Measurements from ENCODE around the gene SIRPA. TPM values are rescaled to one million over a fixed set of nuclear protein-coding genes. Genes with fewer than 3 reads are reported as not detected.

SIRPA gene
- total RNA-seq, 1 experiment from 2014 or later = 12.8 TPM

DNA sequence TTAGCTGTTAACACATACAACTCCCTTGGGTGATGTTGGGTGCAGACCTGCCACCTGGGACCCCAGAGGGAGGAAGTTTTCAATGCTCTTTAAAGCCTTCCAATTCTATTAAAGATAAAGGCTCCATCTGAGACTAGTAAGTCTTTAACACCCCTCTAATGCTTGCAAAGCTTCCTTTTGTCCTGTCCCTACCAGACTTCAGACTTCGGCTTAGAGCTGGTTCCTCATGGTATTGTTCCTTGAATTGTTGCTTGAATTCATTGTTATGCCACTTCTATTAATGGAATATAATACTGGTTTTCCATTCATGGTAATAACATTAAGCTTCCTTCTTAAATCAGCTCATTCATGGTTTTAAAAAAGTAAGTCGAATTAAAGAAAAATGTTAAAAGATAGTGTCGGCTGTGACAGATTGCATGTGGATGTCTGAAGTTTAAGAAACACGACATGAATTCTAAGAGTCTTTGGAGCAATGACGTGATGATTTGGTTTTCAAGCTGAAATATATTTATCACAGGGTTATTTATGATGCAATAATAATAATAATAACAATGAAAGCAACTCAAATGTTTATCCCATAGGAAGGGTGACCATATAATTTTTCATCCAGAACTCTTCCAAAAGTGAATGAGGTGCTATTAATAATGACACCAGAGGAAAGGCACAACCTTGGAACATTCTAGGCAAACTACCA is 76.8 kb downstream of the SIRPA start:
- Histone ChIP-seq H3K9ac (ENCODE audit: low read length) (no peak overlapping the region), H2AFZ (ENCODE audit: low read length) (no peak overlapping the region), H3F3A (ENCODE audit: low read length, unreplicated experiment) (no peaks in the 10 kb centered on the region), H3K79me2 (ENCODE audit: low read length) (no peaks in the 10 kb centered on the region), H3K27me3 (ENCODE audit: low read length) (peaks cover 80% of the 10 kb centered on the region), H3K4me3 (ENCODE audit: low read length) (no peak overlapping the region), H3K9me2 (replicated peaks; ENCODE audit: low read length) (no peaks in the 10 kb centered on the region), H3K4me1 (ENCODE audit: insufficient read depth, low read length) (no peaks in the 10 kb centered on the region), H3K9me3 (ENCODE audit: low read length) (no peaks in the 10 kb centered on the region), H3K27ac (ENCODE audit: low read length) (no peak overlapping the region), H3K36me3 (ENCODE audit: low read depth, low read length) (no peaks in the 10 kb centered on the region), H4K20me1 (ENCODE audit: low read length) (no peaks in the 10 kb centered on the region), H3K4me2 (ENCODE audit: low read length) (no peak overlapping the region)
- ChIA-PET POLR2A (ENCODE audit: unreplicated experiment) (interaction anchor here (0.6 kb wide), 1 partner anchor 16 kb away, joined by 4 read pairs; no protein-coding TSS in a partner anchor), CTCF (no interaction called here)
- TF ChIP-seq EZH2 (IDR thresholded peaks at IDR 0.05; ENCODE audit: low read length, unreplicated experiment) = no peak
- TF ChIP-seq EZH2phosphoT487 (IDR thresholded peaks at IDR 0.05; ENCODE audit: borderline replicate concordance, low read length) = no peak
- TF ChIP-seq CTCF (conservative IDR thresholded peaks at IDR 0.05; ENCODE audit: low read depth, low read length) = no peak
- ATAC-seq (no peak), DNase-seq (no peak)
- BruUV-seq (replicated peaks) = no TSS peak
- intact Hi-C loops (cut with micrococcal nuclease) = no loop called here

GRCh38 chr20:1973601-1974440 is 78.6 kb downstream of the SIRPA start:
- H3K27me3 ChIP-seq (ENCODE audit: low read length) = peaks cover 78% of the 10 kb centered on the region

More at GRCh38 chr20:1973601-1974440, 78.6 kb downstream of the SIRPA start:
- no peaks in the 10 kb centered on the region for H4K20me1 ChIP-seq (ENCODE audit: low read length)
- no peak overlapping the region for H3K4me3 ChIP-seq (ENCODE audit: low read length)
- H3F3A ChIP-seq (ENCODE audit: low read length, unreplicated experiment) = no peaks in the 10 kb centered on the region
- no peak overlapping the region for H3K9ac ChIP-seq (ENCODE audit: low read length)
- no peaks in the 10 kb centered on the region for H3K79me2 ChIP-seq (ENCODE audit: low read length)
- no peaks in the 10 kb centered on the region for H3K4me1 ChIP-seq (ENCODE audit: insufficient read depth, low read length)
- DNase-seq (no peak), ATAC-seq (no peak)
- H3K9me2 ChIP-seq (replicated peaks; ENCODE audit: low read length) = no peaks in the 10 kb centered on the region
- ChIA-PET CTCF (no interaction called here), POLR2A (ENCODE audit: unreplicated experiment) (no interaction called here)
- no peak for TF ChIP-seq EZH2 (IDR thresholded peaks at IDR 0.05; ENCODE audit: low read length, unreplicated experiment)
- TF ChIP-seq CTCF (conservative IDR thresholded peaks at IDR 0.05; ENCODE audit: low read depth, low read length) = no peak
- no peak for TF ChIP-seq EZH2phosphoT487 (IDR thresholded peaks at IDR 0.05; ENCODE audit: borderline replicate concordance, low read length)
- intact Hi-C loops (cut with micrococcal nuclease) = no loop called here
- no TSS peak for BruUV-seq (replicated peaks)
- H3K27ac ChIP-seq (ENCODE audit: low read length) = no peak overlapping the region
- H3K36me3 ChIP-seq (ENCODE audit: low read depth, low read length) = no peaks in the 10 kb centered on the region
- H3K9me3 ChIP-seq (ENCODE audit: low read length) = no peaks in the 10 kb centered on the region
- no peak overlapping the region for H2AFZ ChIP-seq (ENCODE audit: low read length)
- H3K4me2 ChIP-seq (ENCODE audit: low read length) = no peak overlapping the region

Measured in PC-3 (cell line).